Skin of body (tissue), 3 donors: ENCODE measurements around the gene STXBP5L. TPM values are rescaled to one million over a fixed set of nuclear protein-coding genes. Genes with fewer than 3 reads are reported as not detected.
"Not testable (repeated sequence)": the region's sequence is repeated elsewhere in the genome, so short reads cannot be mapped to it uniquely, and the experiment has no call there.

Experiments
- DNase-seq: peaks from one replicate; lab custom pipeline; 2025; lab: John Stamatoyannopoulos, UW
- small RNA-seq: library from RNA; depleted of rRNA; stranded (forward); fragments of <200 nt; gene quantifications from one replicate; pipeline ENCODE3, GENCODE V24; 2014; ENCODE audit warnings: low replicate concordance
- total RNA-seq: library from RNA; depleted of rRNA; stranded (reverse); fragments of >200 nt; gene quantifications from one replicate; pipeline ENCODE4 v1.2.3, GENCODE V29; 2014

Gene STXBP5L
- total RNA-seq, 1 donor from 2014 or later, result not detected

DNA sequence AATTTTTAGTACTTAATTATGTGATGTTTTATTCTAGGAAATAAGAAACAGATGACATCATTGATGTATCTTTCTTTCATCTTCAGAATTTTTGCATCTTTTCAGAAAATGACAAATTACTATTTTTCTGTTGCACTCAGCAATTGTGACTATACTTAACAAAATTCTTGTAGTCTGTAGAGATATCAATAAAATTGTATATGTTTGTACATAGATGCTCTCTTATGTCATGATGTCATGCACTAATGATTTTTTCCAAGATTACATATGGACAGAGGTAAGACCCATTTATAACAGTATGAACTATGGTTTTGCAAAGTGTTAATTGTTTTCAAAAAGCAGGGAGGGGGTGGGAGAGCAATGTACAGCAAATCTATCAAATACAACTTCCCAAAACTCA lies 516.5 kb downstream of the STXBP5L start:
- DNase-seq, result no peak

DNA sequence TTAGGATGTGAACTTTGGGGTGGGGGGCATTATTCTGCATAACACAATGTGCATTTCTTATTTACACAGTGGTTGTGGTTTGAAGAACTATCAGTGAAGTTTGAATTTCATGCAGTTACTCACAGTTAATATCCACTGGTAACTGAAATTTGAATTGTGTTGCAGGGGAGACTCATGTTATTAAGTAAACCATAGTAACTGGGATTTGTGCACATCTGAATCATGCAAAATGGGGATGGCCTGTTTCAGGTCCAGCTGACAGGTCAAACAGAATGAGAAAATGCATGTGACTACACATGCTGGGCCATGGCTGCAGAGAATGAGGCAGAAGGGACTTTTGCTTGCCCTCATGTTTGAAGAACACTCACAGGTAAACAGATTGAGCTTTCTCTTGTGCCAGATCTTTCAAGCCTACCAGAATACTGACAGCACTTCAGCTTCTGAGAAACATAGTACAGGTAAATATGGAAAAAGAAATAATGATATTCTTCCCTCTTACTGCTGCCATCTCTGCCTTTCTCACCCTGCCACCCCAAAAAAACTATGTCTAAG lies 522.7 kb downstream of the STXBP5L start:
- DNase-seq, result no peak

DNA sequence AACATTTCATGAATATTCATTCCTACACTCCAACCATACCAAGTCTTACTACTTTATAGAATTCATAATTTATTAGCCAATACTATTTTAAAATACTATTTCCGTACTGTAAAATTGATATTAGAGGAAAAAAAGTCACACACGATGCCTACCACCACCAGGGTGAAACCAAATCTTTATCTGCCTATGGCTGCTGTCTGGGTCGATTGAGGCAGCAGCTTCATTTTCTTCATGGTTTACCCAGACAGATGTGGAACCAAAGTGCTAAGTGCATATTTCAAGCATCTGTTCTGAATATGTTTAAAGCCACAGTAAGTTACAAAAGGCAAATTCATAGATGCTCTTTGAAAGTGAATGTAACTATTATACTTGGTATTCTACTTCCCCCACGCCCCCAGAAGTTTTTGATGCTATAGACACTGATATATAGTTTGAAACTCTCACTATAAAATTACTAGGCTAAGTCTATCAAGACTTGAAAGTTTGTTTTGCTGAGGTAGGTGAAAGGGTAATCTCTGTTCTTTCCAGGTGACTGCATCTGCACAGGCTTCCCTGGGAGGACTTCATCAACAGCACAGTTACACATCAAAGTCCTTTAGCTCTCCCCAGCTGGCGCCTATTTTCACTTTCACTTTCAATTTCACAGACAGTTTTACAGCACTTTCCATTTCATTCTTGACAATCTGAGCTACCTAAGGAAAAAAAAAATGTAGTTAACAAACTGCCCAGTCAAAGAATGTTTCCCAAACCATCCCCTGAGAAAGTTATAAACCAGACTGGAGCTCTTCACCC lies 523.9 kb downstream of the STXBP5L start:
- DNase-seq, result peak; percentile 2

DNA sequence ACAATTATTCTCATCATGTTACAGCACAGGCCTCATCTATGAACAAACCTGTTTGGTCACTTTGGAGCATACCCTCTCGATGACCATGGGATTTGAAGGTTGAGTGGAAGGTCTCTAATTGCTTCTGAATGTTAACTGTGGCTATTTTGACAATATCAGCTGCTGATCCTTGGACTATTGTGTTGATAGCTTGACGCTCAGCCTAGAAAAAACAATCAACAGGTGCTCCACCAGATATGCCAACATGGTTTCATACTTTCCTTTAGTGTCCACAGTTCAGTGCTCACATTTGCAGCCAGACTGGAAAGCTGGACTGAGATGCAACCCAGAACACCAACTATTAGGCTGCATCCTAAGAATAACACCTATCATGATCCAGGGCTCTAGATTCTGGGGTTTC lies 528.1 kb downstream of the STXBP5L start:
- DNase-seq, result no peak

DNA sequence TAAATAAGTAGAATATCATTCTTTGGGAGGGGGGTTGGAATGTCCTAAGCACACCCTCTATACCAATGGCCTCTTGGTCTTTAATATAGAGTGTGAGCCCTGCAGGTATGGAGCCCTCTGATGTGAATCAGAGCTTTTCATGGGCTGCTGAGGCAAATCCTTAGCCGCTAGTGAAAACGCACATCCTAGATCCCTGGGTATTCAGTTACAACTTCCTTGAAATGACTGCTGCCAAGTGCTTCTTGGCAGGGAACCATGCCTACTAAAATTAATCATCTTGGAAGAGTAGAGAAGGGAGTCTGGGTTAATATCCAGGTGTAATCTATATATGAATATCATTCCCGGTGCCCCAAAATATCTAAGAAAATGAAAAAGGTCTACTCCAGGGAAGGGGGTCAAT lies 528.6 kb downstream of the STXBP5L start:
- no peak for DNase-seq

DNA sequence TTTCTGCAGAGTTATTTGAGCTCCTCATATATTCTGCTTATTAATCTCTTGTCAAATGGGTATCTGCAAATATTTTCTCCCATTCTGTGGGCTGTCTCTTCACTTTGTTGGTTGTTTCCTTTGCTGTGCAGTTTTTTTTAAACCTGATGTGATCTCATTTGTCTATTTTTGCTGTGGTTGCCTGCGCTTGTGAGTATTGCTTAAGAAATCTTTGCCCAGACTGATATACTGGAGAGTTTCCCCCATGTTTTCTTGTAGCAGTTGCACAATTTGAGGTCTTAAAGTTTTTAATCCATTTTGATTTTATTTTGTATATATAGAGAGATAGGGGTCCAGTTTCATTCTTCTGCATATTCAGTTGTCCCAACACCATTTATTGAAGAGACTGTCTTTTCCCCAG lies 535.5 kb downstream of the STXBP5L start:
- no peak for DNase-seq

DNA sequence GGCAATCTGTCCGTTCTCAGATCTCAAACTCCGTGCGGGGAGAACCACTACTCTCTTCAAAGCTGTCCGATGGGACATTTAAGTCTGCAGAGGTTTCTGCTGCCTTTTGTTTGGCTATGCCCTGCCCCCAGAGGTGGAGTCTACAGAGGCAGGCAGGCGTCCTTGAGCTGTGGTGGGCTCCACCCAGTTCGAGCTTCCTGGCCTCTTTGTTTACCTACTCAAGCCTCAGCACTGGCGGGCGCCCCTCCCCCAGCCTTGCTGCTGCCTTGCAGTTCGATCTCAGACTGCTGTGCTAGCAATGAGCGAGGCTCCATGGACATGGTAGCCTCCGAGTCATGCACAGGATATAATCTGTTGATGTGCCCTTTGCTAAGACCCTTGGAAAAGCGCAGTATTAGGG lies 543.7 kb downstream of the STXBP5L start:
- DNase-seq, result not testable (repeated sequence)

DNA sequence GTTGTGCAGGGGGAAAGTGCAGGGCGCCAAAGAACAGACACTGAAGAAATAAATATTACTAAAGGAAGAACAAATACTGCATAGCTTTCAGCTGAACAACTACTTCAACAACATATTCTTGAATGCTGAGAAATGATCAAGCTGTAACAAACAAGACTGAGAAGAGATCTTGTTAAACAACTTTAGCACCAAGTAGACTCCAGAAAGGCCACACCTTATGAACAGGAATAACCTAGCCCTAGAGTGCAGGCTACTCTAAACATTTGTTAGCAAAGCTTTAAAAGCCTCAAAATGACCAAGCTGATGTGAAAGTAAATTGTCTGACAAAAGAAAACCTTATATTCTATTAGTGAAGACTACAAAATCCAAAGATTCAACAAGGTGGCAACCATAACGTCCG lies 554.6 kb downstream of the STXBP5L start:
- no peak for DNase-seq

DNA sequence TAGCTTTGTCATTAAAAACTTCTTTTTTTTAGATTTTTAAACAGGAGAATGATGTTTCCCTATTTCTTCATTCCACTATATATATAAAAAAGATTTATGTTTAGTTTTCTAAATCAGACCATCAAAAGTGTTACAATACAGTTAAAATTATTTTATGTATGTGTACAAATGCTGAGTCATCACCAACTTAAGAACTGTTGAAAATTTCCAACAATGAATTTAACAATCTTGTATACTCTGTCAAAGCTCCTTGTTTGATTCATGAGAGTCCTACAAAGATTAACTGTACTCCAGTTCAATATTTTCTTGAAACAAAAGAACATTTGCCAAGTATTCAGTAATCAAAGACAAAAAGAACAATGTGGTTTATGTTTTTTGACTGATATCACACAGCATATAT lies 555.7 kb downstream of the STXBP5L start:
- DNase-seq, result no peak

DNA sequence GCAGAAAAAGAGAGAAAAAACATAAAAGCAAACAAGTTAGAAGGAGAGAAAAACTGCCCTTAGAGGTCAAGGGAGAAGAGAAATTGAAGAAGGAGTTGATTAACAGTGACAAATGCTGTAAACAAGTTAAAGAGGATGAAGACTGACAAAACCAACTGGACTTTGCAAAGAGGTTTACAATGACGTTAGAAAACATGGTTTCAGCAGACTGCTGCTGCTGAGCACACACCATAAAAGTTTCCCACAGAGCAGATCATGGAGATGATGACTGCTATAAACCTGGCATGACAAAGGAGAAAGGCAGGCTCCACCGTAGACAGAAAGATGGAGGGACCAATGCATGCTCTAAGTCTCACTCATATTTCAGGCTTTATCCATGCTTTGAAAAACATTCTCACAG lies 559.1 kb downstream of the STXBP5L start:
- DNase-seq, result no peak

DNA sequence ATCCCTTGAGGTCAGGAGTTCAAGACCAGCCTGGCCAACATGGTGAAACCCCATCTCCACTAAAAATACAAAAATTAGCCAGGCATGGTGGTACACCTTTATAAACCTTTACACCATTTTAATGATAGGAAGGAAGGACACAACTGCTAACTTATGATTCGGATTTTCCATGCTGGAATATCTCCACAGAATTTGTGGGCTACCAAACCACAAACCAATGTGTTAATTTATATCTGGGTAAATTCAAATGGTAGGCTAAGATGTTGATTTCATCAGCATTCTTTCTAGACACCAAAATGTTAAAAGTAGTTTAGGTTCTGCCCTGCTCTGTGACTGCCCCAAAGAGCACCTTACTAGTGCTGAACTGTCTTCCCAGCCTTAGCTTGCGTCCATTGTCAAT lies 565.0 kb downstream of the STXBP5L start:
- no peak for DNase-seq

Small RNAs within 50 kb of the gene (small RNA-seq; reads per million reads assigned to genes)
- not detected for gene MIR5682

Other genes with a start within 250 kb of the STXBP5L start
- gene HGD, start 226.0 kb upstream of the STXBP5L start, total RNA-seq, result not detected
- 10.4 TPM for gene RABL3, start 165.7 kb upstream of the STXBP5L start, total RNA-seq
- 12.7 TPM for gene GTF2E1, start 165.5 kb upstream of the STXBP5L start, total RNA-seq